Measurements from ENCODE around the gene RASSF5.

- no peak for TF ChIP-seq EP300 (conservative IDR thresholded peaks at IDR 0.05; ENCODE audit: poor library complexity, severe bottlenecking)
- TF ChIP-seq EZH2 (IDR thresholded peaks at IDR 0.05; ENCODE audit: borderline replicate concordance, insufficient read depth, low read length, poor library complexity, severe bottlenecking): no peak
- TF ChIP-seq, protein P1, sequence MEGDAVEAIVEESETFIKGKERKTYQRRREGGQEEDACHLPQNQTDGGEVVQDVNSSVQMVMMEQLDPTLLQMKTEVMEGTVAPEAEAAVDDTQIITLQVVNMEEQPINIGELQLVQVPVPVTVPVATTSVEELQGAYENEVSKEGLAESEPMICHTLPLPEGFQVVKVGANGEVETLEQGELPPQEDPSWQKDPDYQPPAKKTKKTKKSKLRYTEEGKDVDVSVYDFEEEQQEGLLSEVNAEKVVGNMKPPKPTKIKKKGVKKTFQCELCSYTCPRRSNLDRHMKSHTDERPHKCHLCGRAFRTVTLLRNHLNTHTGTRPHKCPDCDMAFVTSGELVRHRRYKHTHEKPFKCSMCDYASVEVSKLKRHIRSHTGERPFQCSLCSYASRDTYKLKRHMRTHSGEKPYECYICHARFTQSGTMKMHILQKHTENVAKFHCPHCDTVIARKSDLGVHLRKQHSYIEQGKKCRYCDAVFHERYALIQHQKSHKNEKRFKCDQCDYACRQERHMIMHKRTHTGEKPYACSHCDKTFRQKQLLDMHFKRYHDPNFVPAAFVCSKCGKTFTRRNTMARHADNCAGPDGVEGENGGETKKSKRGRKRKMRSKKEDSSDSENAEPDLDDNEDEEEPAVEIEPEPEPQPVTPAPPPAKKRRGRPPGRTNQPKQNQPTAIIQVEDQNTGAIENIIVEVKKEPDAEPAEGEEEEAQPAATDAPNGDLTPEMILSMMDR (IDR thresholded peaks at IDR 0.05; ENCODE audit: poor library complexity, severe bottlenecking): no peak
- TF ChIP-seq POLR2AphosphoS5 (IDR thresholded peaks at IDR 0.05): no peak
- TF ChIP-seq, protein P2, sequence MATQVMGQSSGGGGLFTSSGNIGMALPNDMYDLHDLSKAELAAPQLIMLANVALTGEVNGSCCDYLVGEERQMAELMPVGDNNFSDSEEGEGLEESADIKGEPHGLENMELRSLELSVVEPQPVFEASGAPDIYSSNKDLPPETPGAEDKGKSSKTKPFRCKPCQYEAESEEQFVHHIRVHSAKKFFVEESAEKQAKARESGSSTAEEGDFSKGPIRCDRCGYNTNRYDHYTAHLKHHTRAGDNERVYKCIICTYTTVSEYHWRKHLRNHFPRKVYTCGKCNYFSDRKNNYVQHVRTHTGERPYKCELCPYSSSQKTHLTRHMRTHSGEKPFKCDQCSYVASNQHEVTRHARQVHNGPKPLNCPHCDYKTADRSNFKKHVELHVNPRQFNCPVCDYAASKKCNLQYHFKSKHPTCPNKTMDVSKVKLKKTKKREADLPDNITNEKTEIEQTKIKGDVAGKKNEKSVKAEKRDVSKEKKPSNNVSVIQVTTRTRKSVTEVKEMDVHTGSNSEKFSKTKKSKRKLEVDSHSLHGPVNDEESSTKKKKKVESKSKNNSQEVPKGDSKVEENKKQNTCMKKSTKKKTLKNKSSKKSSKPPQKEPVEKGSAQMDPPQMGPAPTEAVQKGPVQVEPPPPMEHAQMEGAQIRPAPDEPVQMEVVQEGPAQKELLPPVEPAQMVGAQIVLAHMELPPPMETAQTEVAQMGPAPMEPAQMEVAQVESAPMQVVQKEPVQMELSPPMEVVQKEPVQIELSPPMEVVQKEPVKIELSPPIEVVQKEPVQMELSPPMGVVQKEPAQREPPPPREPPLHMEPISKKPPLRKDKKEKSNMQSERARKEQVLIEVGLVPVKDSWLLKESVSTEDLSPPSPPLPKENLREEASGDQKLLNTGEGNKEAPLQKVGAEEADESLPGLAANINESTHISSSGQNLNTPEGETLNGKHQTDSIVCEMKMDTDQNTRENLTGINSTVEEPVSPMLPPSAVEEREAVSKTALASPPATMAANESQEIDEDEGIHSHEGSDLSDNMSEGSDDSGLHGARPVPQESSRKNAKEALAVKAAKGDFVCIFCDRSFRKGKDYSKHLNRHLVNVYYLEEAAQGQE (IDR thresholded peaks at IDR 0.05; ENCODE audit: borderline replicate concordance): no peak
- no peak for TF ChIP-seq TAF1 (IDR thresholded peaks at IDR 0.05; ENCODE audit: low read depth)
These were observed 4.9 kb upstream of the RASSF5 start for GRCh38 chr1:206502403-206502802.

Data from neural cell (in vitro differentiated cells).